Measurements from ENCODE around the gene RIC1. TPM values are rescaled to one million over a fixed set of nuclear protein-coding genes. Genes with fewer than 3 reads are reported as not detected.

RIC1 gene
- total and polyA plus RNA-seq, 9 of the 15 experiments (the other 6 are each of a cell fraction or from before 2014, with no cell fraction given) = 3.2 to 25.8 (median 15.0) TPM

DNA sequence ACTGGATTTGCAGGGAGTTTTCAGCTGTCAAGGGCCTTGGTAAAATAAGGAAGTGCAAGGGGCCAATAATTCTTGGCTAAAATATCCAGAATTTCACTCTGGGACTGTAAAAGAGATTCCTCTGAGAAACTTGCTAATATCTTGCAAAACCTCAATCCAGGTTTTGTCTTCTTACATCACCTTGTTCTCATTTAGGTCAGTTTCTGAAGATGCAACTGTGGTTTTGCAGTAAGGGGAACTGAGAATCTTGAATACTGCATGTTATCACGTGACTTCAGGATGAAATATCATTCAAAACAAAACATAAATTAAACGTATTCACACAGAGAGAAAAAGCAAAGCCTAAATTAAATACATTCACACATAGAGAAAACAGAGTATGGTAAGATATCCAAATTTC, 35.0 kb upstream of the RIC1 start (continued):
- TF ChIP-seq, protein P1, sequence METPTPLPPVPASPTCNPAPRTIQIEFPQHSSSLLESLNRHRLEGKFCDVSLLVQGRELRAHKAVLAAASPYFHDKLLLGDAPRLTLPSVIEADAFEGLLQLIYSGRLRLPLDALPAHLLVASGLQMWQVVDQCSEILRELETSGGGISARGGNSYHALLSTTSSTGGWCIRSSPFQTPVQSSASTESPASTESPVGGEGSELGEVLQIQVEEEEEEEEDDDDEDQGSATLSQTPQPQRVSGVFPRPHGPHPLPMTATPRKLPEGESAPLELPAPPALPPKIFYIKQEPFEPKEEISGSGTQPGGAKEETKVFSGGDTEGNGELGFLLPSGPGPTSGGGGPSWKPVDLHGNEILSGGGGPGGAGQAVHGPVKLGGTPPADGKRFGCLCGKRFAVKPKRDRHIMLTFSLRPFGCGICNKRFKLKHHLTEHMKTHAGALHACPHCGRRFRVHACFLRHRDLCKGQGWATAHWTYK (CRISPR knock-in tag; IDR thresholded peaks at IDR 0.05) = no peak
- TF ChIP-seq RCOR1 (IDR thresholded peaks at IDR 0.05; ENCODE audit: borderline replicate concordance in 1 of 2, low read depth in 2 of 2, low read length in 2 of 2) (no peak), MTA1 (IDR thresholded peaks at IDR 0.05; ENCODE audit: borderline replicate concordance) (no peak), ZFP1 (CRISPR knock-in tag; IDR thresholded peaks at IDR 0.05) (no peak), GATAD2B (IDR thresholded peaks at IDR 0.05; ENCODE audit: borderline replicate concordance) (no peak), SPI1 (IDR thresholded peaks at IDR 0.05; ENCODE audit: borderline replicate concordance, low read depth, low read length) (peak; percentile 49; the same call in 1 of the 2 replicates), NR2F6 (CRISPR knock-in tag; IDR thresholded peaks at IDR 0.05) (no peak), RAD51 (IDR thresholded peaks at IDR 0.05; ENCODE audit: borderline replicate concordance, low read depth) (peak; percentile 75)
- TF ChIP-seq, protein P2, sequence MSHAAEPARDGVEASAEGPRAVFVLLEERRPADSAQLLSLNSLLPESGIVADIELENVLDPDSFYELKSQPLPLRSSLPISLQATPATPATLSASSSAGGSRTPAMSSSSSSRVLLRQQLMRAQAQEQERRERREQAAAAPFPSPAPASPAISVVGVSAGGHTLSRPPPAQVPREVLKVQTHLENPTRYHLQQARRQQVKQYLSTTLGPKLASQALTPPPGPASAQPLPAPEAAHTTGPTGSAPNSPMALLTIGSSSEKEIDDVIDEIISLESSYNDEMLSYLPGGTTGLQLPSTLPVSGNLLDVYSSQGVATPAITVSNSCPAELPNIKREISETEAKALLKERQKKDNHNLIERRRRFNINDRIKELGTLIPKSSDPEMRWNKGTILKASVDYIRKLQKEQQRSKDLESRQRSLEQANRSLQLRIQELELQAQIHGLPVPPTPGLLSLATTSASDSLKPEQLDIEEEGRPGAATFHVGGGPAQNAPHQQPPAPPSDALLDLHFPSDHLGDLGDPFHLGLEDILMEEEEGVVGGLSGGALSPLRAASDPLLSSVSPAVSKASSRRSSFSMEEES (CRISPR knock-in tag; IDR thresholded peaks at IDR 0.05) = peak; percentile 80
